Kidney (tissue), 14 donors: ENCODE results near the gene ADAP2. TPM values are rescaled to one million over a fixed set of nuclear protein-coding genes. Genes with fewer than 3 reads are reported as not detected.
A peak's percentile ranks its signal among the peaks of the same experiment; 100 is the strongest.
"Not testable (repeated sequence)": the region's sequence is repeated elsewhere in the genome, so short reads cannot be mapped to it uniquely, and the experiment has no call there.

Experiments
- DNase-seq, 5 donors: peaks; one replicate each; pipeline ENCODE4 v3.0.0-alpha.2; 2013 to 2020
- FAIRE-seq: peaks from 2 replicates; lab custom pipeline; 2012; peaks lifted over from hg19 to GRCh38; lab: Jason Lieb, UNC
- H3K27ac ChIP-seq, 2 donors: one replicate each; pipeline ENCODE4 v1.7.0; 2013; ENCODE audit warnings: low read depth in 2 of 2, low read length in 2 of 2, inconsistent platforms in 1 of 2
- H3K27me3 ChIP-seq: one replicate; pipeline ENCODE4 v1.7.1; 2013; ENCODE audit warnings: low read length, inconsistent platforms; ENCODE audit not compliant: control insufficient read depth, insufficient read depth
- H3K36me3 ChIP-seq, 3 donors: one replicate each; pipeline versions ENCODE4 v1.7.0 to v1.7.1; 2013; ENCODE audit warnings: low read length in 3 of 3, control low read depth in 1 of 3, inconsistent platforms in 1 of 3; ENCODE audit not compliant: insufficient read depth in 3 of 3, control insufficient read depth in 2 of 3
- H3K4me1 ChIP-seq, 3 donors: one replicate each; pipeline versions ENCODE4 v1.7.0 to v1.7.1; 2013; ENCODE audit warnings: low read length in 3 of 3, inconsistent platforms in 1 of 3, low read depth in 1 of 3; ENCODE audit not compliant: control insufficient read depth in 2 of 3, insufficient read depth in 2 of 3
- H3K4me3 ChIP-seq, 3 donors: one replicate each; pipeline versions ENCODE4 v1.7.0 to v1.8.1; 2013; ENCODE audit warnings: low read length in 3 of 3, control low read depth in 1 of 3, inconsistent platforms in 1 of 3
- H3K9ac ChIP-seq, 3 donors: one replicate each; pipeline versions ENCODE4 v1.7.0 to v1.7.1; 2013; ENCODE audit warnings: low read length in 3 of 3, control low read depth in 1 of 3, inconsistent platforms in 1 of 3
- H3K9me3 ChIP-seq, 3 donors: one replicate each; pipeline versions ENCODE4 v1.7.0 to v1.7.1; 2013; ENCODE audit warnings: low read length in 3 of 3, control low read depth in 1 of 3, inconsistent platforms in 1 of 3; ENCODE audit not compliant: control insufficient read depth in 2 of 3, insufficient read depth in 1 of 3
- CTCF ChIP-seq: IDR thresholded peaks from 3 replicates; pipeline ENCODE4 v1.5.1; 2012; ENCODE audit warnings: mild to moderate bottlenecking, moderate library complexity, borderline replicate concordance; ENCODE audit not compliant: insufficient read depth; ENCODE audit errors: extremely low read depth
- intact Hi-C: fragments of 100-400 bp; cut with DNase I; formaldehyde crosslinking; loops from one replicate; pipeline ENCODE4 v1.11.1; 2022
- polyA plus RNA-seq: library from polyadenylated mRNA; stranded (reverse); fragments of 350-450 nt; fragmentation: Illumina TruSeq; extraction: RNeasy Lipid Tissue Mini Kit (QIAGEN cat#74804); gene quantifications from one replicate; pipeline ENCODE4 v1.2.3, GENCODE V29; 2014; ENCODE audit warnings: low read depth, low replicate concordance; ENCODE audit not compliant: insufficient read depth
- total RNA-seq: library from RNA; stranded (reverse); fragmentation: NEBNext Ultra II Directional; extraction: Animal tissue kit (Norgen Biotek cat#: 25700); gene quantifications from one replicate; pipeline ENCODE4 v1.2.1, GENCODE V29; 2021
- donor health status: control.
- donor health status: control.
- donor health status: control.
- donor health status: control.
- donor health status: control.
- donor health status: DM: yes; HTN: yes; CAD: no.
- donor health status: Normal renal cell carcinoma (clear cell type).

The ADAP2 gene
- total and polyA plus RNA-seq, 2 donors from 2014 or later: 6.5 to 24.8 TPM

- no peaks in the 10 kb centered on the region for H3K27me3 ChIP-seq
- peaks cover 0 to 3% (median 1%) of the 10 kb centered on the region in 3 donors for H3K36me3 ChIP-seq
- H3K4me3 ChIP-seq: no peak overlapping the region
- no peak for TF ChIP-seq CTCF
- no peak overlapping the region for H3K9ac ChIP-seq
- DNase-seq (no peak), FAIRE-seq (no peak)
- intact Hi-C loops: no loop called here
- no peak overlapping the region for H3K27ac ChIP-seq
- H3K9me3 ChIP-seq: no peaks in the 10 kb centered on the region
- no peaks in the 10 kb centered on the region for H3K4me1 ChIP-seq
Observed at GRCh38 chr17:30930495-30930894, 8.8 kb downstream of the ADAP2 start.

GRCh38 chr17:30931582-30931981 is 9.8 kb downstream of the ADAP2 start:
- H3K4me1 ChIP-seq, H3K36me3 ChIP-seq, intact Hi-C loops, DNase-seq, H3K9ac ChIP-seq, H3K27me3 ChIP-seq, H3K27ac ChIP-seq, FAIRE-seq, H3K9me3 ChIP-seq, H3K4me3 ChIP-seq: not testable (repeated sequence)

- Histone ChIP-seq H3K9ac (no peak overlapping the region), H3K4me1 (no peaks in the 10 kb centered on the region), H3K27me3 (no peaks in the 10 kb centered on the region), H3K36me3 (peaks cover 0 to 4% (median 3%) of the 10 kb centered on the region in 3 donors), H3K4me3 (no peak overlapping the region), H3K27ac (no peak overlapping the region), H3K9me3 (no peaks in the 10 kb centered on the region)
- FAIRE-seq: no peak
- no peak for DNase-seq
- no peak for TF ChIP-seq CTCF
- intact Hi-C loops: no loop called here
Observed at GRCh38 chr17:30933966-30934365, 12.2 kb downstream of the ADAP2 start.

- Histone ChIP-seq H3K9ac (no peak overlapping the region), H3K36me3 (peaks cover 0 to 4% (median under 1%) of the 10 kb centered on the region in 3 donors), H3K4me3 (no peak overlapping the region), H3K27me3 (no peaks in the 10 kb centered on the region), H3K9me3 (no peaks in the 10 kb centered on the region), H3K4me1 (no peaks in the 10 kb centered on the region), H3K27ac (no peak overlapping the region)
- no peak for TF ChIP-seq CTCF
- DNase-seq (peak in 1 of 5 donors; percentile 30), FAIRE-seq (no peak)
- intact Hi-C loops: no loop called here
Observed at GRCh38 chr17:30939051-30939689, 17.4 kb downstream of the ADAP2 start.
